HG03432 (cell line): Measurements from ENCODE around the gene AANAT.

ENCODE experiments used
- ATAC-seq: cut with Tn5 transposase; IDR thresholded peaks from one replicate; pipeline ENCODE4 v1.9.1; 2021; ENCODE audit warnings: mild to moderate bottlenecking, moderate library complexity; ENCODE audit not compliant: unreplicated experiment

AANAT gene

DNA sequence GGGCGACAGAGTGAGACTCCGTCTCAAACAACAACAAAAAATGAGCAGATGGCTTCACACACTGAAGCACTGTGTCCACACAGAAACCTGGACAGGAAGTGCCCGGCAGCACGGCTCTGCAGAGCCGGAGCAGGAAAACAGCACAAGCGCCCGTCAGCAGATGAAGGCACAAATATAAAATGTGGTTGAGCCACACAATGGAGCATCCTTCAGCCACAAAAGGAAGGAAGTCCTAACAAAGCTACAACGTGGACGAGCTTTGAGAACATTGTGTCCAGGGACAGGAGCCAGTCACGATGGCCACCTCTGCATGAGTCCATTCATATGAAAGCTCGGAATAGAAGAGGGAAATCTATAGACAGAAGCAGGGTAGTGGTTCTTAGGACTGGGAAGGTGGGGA, 18.2 kb downstream of the AANAT start:
- no peak for ATAC-seq

GRCh38 chr17:76487451-76488192, 20.2 kb downstream of the AANAT start:
- no peak for ATAC-seq

DNA sequence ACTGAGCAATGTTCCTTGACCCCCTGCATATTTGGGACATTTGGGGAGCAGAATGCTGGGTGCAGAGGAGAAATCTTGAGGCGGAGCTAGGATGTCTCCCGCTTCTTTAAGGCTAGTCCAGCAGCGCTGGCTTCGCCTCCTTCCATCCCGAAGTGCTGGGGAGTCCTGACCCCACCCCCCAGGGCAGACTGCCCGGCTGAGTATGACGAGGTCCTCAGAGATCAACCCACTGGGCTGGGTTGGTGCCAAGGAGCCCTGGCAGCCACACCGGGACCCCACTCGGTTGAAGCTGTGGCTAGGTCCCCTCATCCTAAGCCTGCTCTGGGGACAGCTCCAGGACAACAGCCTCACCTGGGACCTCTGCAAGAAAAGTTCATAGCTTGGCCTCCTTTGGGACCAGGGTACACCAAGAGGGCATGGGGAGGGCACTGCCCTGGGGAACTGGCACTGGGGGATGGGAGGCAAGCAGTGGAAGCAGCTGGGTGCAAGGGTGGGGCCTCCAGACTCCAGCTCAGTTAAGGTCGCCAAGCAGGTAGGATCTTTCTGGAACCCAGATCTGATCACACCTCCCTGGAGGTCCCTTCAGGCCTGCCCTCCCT, 22.8 kb downstream of the AANAT start:
- no peak for ATAC-seq

DNA sequence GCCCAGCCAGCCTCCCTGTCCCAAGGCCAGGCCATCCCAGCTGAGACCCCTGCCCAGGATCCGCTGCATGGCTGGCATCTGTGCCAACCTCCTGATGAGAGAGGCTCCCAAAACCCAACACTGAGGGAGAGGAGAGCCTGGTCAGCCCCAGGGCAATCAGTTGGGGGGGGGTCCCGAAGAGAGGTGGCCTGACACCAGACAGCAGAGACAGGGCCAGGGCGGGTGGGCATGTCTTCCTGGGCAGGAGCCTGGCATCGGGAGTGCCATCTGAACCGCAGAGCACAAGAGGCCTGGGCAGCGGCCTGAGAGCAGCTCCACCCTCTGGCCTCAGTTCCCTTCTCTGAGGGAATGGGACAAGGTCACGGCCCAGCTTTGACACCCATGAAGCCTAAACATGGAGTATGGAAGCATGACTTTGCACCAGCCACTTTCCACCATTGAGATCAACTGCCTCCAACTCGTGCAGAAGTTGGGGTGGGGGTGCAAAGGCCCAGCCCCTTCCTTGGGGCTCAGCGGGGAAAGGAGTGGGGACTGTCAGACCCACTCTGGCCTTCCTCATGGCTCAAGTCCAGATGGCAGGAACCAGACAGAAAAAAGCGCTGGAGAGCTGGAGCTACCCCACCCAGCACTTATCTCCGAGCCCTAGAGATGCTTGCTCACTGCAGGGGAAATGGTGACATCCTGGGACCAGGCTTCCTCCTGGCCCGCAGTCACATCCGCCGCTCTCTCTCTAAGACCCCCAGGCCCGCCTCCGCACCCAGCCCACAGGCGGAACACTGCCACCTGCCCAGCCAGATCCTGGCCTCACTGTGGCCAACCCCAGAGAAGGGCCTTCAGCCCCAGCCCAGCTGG, 24.1 kb downstream of the AANAT start:
- ATAC-seq: peak; percentile 1

DNA sequence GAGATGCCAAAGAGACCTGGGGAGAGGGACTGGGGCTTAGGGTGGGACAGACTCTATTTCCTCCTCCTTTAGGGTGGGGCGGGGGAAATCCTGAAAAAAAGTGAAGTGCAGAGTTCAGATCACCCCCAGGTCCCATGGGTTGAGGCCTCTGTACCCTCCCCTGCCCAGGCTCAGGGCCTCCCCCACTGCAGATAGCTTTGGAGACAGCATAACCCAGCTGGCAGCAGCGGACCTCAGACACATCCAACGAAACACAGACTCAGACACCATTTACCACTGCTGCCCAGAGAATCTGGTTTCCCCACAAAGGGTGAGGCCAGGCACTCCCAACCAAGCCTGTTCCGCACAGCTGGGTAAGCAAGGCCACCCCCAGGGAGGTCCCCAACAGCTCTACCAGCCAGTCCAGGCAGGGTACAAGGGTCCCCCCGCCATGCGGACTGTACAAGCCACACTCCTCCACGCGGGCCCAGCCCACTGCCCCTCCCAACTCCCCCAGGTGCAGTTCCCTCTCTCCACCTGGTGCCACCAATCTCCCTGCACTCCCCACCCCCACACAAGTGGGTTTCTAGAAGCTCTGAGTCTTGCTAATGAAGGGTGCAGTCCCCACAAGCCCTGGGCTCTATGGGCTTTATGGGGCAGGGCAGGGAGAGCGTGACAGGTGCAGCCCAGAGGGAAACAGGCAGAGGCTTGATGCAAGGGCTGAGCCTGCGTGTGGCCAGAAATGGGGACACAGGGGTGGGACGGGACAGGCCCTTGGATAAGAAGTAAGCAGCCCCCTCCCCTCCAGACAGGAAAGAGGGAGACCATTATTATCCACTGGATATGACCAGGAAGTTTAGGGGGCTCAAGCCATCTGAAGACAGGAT, 25.0 kb downstream of the AANAT start:
- ATAC-seq: peak; percentile 42

DNA sequence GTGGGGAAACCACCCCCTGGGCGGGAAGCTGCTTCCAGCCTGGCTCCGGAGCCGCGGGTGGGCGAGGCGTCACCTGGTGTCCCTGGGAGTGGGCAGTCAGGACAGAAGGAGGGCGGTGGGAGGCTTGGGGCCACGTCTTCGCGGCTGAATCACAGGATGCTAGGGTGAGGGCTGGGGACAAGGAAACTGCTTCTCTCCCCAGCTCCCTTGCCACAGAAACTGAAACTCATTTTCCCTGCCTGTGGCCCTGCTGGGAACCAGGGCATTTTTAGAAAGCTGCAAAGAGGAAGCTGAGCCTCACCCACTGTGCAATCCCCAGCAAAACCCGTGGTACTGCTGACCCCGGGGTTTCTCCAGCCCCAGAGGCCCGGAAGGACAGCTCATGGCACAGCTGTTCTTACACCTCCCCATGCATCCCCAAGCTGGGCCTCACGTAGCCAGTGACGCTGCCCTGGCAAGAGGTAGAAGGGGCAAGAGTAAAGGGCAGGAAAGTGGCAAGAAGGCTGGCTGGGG, 25.6 kb downstream of the AANAT start:
- peak; percentile 40 for ATAC-seq

DNA sequence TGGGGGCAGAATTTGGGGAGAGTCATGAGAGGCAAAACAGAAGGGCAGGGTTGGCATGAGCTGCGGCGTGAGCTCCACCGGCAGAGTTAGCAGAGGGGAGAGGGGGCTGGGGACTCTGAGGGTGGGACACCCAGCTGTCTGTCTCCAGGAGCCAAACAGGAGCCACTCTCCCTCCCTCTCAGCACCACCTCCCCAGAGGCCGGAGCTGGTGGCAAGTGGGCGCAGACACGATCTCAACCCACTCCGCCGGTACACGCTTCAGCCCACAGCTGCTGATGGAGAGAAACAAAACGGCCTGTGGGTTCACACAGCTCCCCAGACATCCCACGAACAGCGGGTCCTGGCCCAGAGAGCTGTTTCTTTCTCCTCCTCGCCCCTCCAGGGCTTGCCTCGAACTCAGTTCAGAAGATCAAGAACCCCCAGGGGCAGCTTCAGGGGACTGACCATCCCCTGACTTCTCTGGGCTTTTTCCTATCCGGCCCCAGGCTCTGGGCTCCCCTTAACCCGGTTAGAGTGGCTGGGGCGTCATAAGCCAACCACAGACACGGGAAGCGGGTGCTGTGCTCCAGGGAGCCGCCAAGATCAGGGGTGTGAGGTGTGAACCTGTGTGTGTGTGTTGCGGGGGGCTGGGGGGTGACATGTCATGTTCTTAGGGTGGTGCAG, 26.2 kb downstream of the AANAT start:
- peak; percentile 3 for ATAC-seq

DNA sequence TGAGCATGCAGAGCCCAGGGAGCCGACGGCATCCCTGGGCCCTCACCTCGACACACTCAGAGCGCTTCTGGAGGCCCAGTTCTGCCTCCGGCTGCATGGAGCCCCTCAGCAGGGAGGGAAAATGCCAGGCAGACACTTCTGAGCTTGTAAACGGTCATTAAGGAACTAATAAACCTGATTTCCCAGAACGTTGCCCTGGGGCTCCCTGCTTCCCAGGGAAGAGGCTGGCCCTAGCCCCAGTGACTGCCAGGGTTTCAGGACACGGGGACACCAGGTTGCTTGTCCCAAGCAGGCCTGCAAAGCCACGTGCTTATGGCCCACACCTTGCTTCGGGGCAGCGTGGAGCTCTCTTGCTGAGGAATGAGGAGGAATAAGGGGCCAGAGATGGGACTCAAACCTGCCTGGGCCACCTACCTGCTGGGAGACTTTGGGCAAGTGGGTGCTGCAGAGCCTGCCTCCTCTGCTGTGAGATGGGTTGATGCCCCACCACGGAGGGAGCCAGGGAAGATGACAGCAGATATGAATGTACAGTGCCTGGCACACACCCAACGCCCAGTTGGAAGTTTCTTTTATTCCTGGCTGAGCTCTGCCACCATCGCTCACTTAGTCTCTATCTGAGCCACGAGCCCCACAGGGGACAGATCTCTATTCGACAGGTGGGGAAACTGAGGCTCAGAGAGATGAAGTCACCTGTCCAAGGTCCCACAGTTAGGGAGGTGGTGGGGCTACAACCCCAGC, 28.4 kb downstream of the AANAT start:
- ATAC-seq: no peak

DNA sequence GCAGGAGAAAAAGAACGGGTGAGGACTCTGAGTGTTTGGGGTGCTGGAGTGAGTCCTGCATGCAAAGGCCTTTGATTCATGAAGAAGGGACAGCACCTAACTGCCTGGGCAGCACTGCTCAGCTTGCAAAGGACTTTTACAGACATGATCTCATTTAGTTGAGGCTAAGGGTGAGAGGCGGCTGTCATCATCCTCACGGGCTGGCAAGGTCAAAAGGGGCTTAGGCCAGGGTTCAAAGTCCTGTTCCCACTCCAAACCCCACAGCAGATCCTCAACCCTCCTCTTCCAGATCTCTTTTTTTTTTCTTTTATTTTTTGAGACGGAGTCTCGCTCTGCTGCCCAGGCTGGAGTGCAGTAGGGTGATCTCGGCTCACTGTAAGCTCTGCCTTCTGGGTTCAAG, 29.1 kb downstream of the AANAT start:
- ATAC-seq: no peak

GRCh38 chr17:76497699-76497978, 30.2 kb downstream of the AANAT start:
- ATAC-seq: no peak

GRCh38 chr17:76497979-76498875, 30.8 kb downstream of the AANAT start:
- no peak for ATAC-seq

DNA sequence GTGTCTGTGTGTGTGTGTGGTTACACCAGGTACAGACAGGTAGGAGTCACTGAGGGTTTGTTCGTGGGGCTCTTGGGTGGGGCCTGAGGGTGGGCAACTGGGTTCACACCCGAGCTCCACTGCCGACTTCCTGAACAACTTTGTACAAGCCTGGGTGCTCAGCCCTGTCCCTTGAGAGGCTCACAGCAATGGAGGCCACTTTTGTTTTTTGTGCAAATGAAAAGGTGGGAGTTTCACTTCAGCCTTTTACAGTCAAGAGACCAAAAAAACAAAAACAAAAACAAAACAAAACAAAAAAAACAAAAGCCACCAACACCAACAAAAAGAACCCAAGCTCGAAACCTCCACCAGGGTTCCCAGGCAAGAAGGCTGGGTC, 31.5 kb downstream of the AANAT start:
- ATAC-seq: no peak

GRCh38 chr17:76499267-76499667, 31.9 kb downstream of the AANAT start:
- ATAC-seq: no peak

DNA sequence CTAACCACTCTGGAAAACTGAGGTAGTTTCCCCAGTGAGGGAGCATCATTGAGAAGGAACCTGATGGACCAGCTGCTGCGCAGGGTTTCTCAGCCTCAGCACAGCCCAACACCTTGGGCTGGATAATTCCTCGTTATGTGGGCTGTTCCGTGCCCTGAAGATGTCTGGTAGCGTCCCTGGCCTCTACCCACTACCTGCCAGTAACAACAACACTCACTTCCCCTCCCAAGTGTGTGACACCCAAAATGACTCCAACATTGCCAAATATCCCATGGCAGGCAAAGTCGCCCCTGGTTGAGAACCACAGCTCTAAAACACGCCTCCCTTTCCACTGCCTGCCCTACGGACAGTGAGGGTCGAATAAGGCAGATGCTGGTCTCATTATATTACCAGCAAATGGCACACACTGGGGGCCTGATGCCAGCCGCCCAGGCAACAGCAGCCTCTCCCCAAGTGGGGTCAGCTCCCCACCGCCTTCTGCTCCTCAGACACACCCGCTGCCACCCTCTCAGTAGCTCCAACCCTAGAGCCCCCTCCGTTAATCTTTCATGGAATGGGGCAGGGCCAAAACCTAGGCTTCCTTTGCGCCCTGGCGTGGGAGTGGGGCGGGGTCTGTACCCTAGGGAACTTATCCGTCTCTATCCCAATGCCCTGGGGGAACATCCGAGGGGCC, 32.8 kb downstream of the AANAT start:
- ATAC-seq: no peak

- ATAC-seq: no peak
Measured at GRCh38 chr17:76500747-76501017, 33.3 kb downstream of the AANAT start.

GRCh38 chr17:76501018-76501826, 33.8 kb downstream of the AANAT start, which contains the start of gene RHBDF2:
RHBDF2 (minus strand) TSS chr17:76501423; CDS start chr17:76481524, 19,899 bp downstream.
- ATAC-seq: peak; percentile 71

DNA sequence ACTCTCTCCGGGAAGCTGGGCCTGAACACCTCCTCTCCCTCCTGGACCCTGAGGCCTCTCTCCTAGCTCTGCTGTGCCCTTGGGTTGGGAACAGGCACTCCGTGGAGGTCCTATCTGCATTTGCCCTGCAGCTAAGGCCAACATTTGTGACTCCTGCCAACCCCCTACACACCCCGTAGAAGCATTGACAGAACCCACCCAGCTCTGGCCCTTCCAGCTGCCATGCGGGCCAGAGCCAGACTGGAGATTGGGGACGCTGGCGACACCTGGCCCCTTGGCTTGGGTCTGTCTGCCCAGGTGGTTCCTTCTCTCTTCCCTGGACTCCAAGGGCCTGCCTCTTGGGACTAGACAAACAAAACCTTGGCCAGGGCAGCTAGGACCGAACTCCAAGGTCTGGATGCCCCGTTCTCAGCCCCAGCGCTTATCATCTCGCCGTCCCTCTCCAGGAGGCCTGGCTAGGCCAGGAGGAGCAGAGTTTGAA, 34.5 kb downstream of the AANAT start:
- no peak for ATAC-seq
